ENCODE results near the gene VILL. TPM values are rescaled to one million over a fixed set of nuclear protein-coding genes. Genes with fewer than 3 reads are reported as not detected.

VILL gene
- total and polyA plus RNA-seq, 4 donors = 0.88 to 3.5 (median 1.6) TPM

GRCh38 chr3:38022896-38023709 lies 32.5 kb downstream of the VILL start:
- Histone ChIP-seq H3K36me3 (ENCODE audit: control insufficient read depth in 4 of 4, insufficient read depth in 3 of 4, low read depth in 1 of 4, low read length in 3 of 4) (peaks cover 0 to 2% (median 0%) of the 10 kb centered on the region in 4 donors), H3K27me3 (ENCODE audit: control insufficient read depth in 4 of 4, insufficient read depth in 4 of 4, low read length in 3 of 4) (no peaks in the 10 kb centered on the region), H3K9ac (ENCODE audit: low read depth in 1 of 2, low read length in 2 of 2) (peak overlapping the region in 1 of 2 donors; percentile 1), H3K9me3 (ENCODE audit: control insufficient read depth in 4 of 4, low read length in 3 of 4) (no peaks in the 10 kb centered on the region), H3K4me1 (ENCODE audit: control insufficient read depth in 4 of 4, insufficient read depth in 4 of 4, low read length in 3 of 4) (peaks cover 0 to 28% (median 13%) of the 10 kb centered on the region in 4 donors), H3K4me3 (ENCODE audit: low read depth in 1 of 3, low read length in 3 of 3) (peak overlapping the region in 2 of 3 donors; percentile 60 to 70), H3K27ac (ENCODE audit: low read depth in 1 of 2, low read length in 2 of 2) (no peak overlapping the region)
- no peak for DNase-seq (ENCODE audit: low spot score)
- 82% methylated on average over 6 of the region's 6 CpGs for WGBS
- TF ChIP-seq MAX (IDR thresholded peaks at IDR 0.05) = no peak
- TF ChIP-seq, protein P1, sequence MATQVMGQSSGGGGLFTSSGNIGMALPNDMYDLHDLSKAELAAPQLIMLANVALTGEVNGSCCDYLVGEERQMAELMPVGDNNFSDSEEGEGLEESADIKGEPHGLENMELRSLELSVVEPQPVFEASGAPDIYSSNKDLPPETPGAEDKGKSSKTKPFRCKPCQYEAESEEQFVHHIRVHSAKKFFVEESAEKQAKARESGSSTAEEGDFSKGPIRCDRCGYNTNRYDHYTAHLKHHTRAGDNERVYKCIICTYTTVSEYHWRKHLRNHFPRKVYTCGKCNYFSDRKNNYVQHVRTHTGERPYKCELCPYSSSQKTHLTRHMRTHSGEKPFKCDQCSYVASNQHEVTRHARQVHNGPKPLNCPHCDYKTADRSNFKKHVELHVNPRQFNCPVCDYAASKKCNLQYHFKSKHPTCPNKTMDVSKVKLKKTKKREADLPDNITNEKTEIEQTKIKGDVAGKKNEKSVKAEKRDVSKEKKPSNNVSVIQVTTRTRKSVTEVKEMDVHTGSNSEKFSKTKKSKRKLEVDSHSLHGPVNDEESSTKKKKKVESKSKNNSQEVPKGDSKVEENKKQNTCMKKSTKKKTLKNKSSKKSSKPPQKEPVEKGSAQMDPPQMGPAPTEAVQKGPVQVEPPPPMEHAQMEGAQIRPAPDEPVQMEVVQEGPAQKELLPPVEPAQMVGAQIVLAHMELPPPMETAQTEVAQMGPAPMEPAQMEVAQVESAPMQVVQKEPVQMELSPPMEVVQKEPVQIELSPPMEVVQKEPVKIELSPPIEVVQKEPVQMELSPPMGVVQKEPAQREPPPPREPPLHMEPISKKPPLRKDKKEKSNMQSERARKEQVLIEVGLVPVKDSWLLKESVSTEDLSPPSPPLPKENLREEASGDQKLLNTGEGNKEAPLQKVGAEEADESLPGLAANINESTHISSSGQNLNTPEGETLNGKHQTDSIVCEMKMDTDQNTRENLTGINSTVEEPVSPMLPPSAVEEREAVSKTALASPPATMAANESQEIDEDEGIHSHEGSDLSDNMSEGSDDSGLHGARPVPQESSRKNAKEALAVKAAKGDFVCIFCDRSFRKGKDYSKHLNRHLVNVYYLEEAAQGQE (IDR thresholded peaks at IDR 0.05) = no peak
- no peak for TF ChIP-seq HNF4A (conservative IDR thresholded peaks at IDR 0.05)
- no peak for TF ChIP-seq FOXA2 (IDR thresholded peaks at IDR 0.05)
- TF ChIP-seq EGR1 (IDR thresholded peaks at IDR 0.05; ENCODE audit: low read depth in 2 of 2) = no peak

GRCh38 chr3:38026856-38027255 lies 36.3 kb downstream of the VILL start:
- no peaks in the 10 kb centered on the region for H3K9me3 ChIP-seq (ENCODE audit: control insufficient read depth in 4 of 4, low read length in 3 of 4)
- H3K4me3 ChIP-seq (ENCODE audit: low read depth in 1 of 3, low read length in 3 of 3) = no peak overlapping the region
- H3K27ac ChIP-seq (ENCODE audit: low read depth in 1 of 2, low read length in 2 of 2) = no peak overlapping the region
- H3K9ac ChIP-seq (ENCODE audit: low read depth in 1 of 2, low read length in 2 of 2) = no peak overlapping the region
- DNase-seq (ENCODE audit: low spot score) = no peak
- H3K4me1 ChIP-seq (ENCODE audit: control insufficient read depth in 4 of 4, insufficient read depth in 4 of 4, low read length in 3 of 4) = peaks cover 2 to 35% (median 17%) of the 10 kb centered on the region in 4 donors
- H3K27me3 ChIP-seq (ENCODE audit: control insufficient read depth in 4 of 4, insufficient read depth in 4 of 4, low read length in 3 of 4) = no peaks in the 10 kb centered on the region
- 82% methylated on average over 4 of the region's 4 CpGs for WGBS
- TF ChIP-seq JUND (IDR thresholded peaks at IDR 0.05) = no peak
- no peak for TF ChIP-seq YY1 (IDR thresholded peaks at IDR 0.05)
- TF ChIP-seq RAD21 (IDR thresholded peaks at IDR 0.05) = no peak
- TF ChIP-seq FOXA2 (IDR thresholded peaks at IDR 0.05) = no peak
- TF ChIP-seq FOXA1 (IDR thresholded peaks at IDR 0.05) = no peak
- TF ChIP-seq GABPA (IDR thresholded peaks at IDR 0.05 in 1 of 2, conservative IDR thresholded peaks at IDR 0.05 in 1 of 2) = no peak
- TF ChIP-seq SP1 (IDR thresholded peaks at IDR 0.05) = no peak
- TF ChIP-seq NR2F2 (IDR thresholded peaks at IDR 0.05) = no peak
- no peak for TF ChIP-seq HNF4A (conservative IDR thresholded peaks at IDR 0.05)
- TF ChIP-seq TAF1 (conservative IDR thresholded peaks at IDR 0.05) = no peak
- no peak for TF ChIP-seq ZBTB33 (IDR thresholded peaks at IDR 0.05)
- TF ChIP-seq, protein P1 (IDR thresholded peaks at IDR 0.05) = no peak
- TF ChIP-seq, protein P2, sequence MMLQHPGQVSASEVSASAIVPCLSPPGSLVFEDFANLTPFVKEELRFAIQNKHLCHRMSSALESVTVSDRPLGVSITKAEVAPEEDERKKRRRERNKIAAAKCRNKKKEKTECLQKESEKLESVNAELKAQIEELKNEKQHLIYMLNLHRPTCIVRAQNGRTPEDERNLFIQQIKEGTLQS (IDR thresholded peaks at IDR 0.05) = no peak
- no peak for TF ChIP-seq MAX (IDR thresholded peaks at IDR 0.05)
- TF ChIP-seq HNF4G (IDR thresholded peaks at IDR 0.05) = no peak
- TF ChIP-seq EGR1 (IDR thresholded peaks at IDR 0.05; ENCODE audit: low read depth in 2 of 2) = no peak
- no peak for TF ChIP-seq RXRA (IDR thresholded peaks at IDR 0.05)
- TF ChIP-seq, protein P3, sequence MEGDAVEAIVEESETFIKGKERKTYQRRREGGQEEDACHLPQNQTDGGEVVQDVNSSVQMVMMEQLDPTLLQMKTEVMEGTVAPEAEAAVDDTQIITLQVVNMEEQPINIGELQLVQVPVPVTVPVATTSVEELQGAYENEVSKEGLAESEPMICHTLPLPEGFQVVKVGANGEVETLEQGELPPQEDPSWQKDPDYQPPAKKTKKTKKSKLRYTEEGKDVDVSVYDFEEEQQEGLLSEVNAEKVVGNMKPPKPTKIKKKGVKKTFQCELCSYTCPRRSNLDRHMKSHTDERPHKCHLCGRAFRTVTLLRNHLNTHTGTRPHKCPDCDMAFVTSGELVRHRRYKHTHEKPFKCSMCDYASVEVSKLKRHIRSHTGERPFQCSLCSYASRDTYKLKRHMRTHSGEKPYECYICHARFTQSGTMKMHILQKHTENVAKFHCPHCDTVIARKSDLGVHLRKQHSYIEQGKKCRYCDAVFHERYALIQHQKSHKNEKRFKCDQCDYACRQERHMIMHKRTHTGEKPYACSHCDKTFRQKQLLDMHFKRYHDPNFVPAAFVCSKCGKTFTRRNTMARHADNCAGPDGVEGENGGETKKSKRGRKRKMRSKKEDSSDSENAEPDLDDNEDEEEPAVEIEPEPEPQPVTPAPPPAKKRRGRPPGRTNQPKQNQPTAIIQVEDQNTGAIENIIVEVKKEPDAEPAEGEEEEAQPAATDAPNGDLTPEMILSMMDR (IDR thresholded peaks at IDR 0.05; ENCODE audit: low read depth, low read length, missing input control) = no peak
- H3K36me3 ChIP-seq (ENCODE audit: control insufficient read depth in 4 of 4, insufficient read depth in 3 of 4, low read depth in 1 of 4, low read length in 3 of 4) = no peaks in the 10 kb centered on the region

Data from liver (tissue), 9 donors.